Vagina (tissue), 2 donors: ENCODE measurements around the gene XYLB.

ENCODE experiments used
- POLR2A ChIP-seq, 2 donors: fragments of 450-650 bp; IDR thresholded peaks; one replicate each; pipeline ENCODE4 v1.6.1; 2017; ENCODE audit warnings: antibody characterized with exemption in 2 of 2, mild to moderate bottlenecking in 2 of 2, moderate library complexity in 2 of 2
- POLR2AphosphoS5 ChIP-seq, 2 donors: sonication (generic); formaldehyde crosslinking; IDR thresholded peaks; one replicate each; pipeline ENCODE4 v1.9.0; 2017; ENCODE audit warnings: antibody characterized with exemption in 2 of 2, mild to moderate bottlenecking in 2 of 2, low read depth in 1 of 2; ENCODE audit not compliant: insufficient read depth in 1 of 2
- TF ChIP-seq, protein P1 (sequence below), 3 experiments: fragments of 450-650 bp in 2 of 3; fragments of 200-600 bp in 1 of 3; sonication (generic) in 1 of 3; IDR thresholded peaks; one replicate each; pipeline ENCODE4 v1.5.1; 2017 to 2019; ENCODE audit warnings: antibody characterized with exemption in 3 of 3, mild to moderate bottlenecking in 2 of 3, moderate library complexity in 2 of 3

DNA sequence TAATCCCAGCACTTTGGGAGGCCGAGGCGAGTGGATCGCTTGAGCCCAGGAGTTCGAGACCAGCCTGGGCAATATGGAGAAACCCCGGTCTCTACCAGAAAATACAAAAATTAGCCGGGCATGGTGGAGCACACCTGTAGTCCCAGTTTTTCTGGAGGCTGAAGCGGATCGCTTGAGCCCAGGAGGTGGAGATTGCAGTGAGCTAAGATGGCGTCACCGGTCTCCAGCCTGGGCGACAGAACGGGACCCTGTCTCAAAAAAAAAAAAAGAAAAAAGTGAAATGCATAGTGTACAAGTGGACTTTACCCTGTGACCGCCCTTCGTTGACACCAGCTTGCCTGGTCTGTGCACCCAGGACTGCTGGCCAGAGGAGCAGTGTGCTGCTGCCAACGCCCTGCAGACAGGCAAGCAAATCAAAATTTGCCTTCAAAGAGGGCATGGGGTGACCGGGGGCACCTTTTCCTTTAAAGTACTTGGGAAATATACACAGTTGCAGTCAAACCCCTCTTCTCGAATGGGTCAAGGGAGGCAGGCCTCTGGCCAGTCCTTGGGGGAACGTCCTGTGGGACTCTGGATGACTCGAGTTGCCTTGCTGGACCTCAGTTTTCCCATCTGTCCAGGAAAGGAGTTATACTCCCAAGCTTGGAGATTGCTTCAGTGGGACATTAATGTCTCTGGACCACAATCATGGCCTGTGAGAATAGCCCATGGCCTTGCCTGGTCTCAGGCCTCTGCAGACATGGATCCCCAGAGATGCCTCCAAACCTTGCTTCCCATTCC, 1.0 kb downstream of the XYLB start:
- TF ChIP-seq POLR2A (IDR thresholded peaks at IDR 0.05) (no peak), POLR2AphosphoS5 (IDR thresholded peaks at IDR 0.05; ENCODE audit: insufficient read depth in 1 of 2, low read depth in 1 of 2) (no peak)
- TF ChIP-seq, protein P1, sequence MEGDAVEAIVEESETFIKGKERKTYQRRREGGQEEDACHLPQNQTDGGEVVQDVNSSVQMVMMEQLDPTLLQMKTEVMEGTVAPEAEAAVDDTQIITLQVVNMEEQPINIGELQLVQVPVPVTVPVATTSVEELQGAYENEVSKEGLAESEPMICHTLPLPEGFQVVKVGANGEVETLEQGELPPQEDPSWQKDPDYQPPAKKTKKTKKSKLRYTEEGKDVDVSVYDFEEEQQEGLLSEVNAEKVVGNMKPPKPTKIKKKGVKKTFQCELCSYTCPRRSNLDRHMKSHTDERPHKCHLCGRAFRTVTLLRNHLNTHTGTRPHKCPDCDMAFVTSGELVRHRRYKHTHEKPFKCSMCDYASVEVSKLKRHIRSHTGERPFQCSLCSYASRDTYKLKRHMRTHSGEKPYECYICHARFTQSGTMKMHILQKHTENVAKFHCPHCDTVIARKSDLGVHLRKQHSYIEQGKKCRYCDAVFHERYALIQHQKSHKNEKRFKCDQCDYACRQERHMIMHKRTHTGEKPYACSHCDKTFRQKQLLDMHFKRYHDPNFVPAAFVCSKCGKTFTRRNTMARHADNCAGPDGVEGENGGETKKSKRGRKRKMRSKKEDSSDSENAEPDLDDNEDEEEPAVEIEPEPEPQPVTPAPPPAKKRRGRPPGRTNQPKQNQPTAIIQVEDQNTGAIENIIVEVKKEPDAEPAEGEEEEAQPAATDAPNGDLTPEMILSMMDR (IDR thresholded peaks at IDR 0.05) = no peak
